Measurements from ENCODE around the gene OSBP.

DNA sequence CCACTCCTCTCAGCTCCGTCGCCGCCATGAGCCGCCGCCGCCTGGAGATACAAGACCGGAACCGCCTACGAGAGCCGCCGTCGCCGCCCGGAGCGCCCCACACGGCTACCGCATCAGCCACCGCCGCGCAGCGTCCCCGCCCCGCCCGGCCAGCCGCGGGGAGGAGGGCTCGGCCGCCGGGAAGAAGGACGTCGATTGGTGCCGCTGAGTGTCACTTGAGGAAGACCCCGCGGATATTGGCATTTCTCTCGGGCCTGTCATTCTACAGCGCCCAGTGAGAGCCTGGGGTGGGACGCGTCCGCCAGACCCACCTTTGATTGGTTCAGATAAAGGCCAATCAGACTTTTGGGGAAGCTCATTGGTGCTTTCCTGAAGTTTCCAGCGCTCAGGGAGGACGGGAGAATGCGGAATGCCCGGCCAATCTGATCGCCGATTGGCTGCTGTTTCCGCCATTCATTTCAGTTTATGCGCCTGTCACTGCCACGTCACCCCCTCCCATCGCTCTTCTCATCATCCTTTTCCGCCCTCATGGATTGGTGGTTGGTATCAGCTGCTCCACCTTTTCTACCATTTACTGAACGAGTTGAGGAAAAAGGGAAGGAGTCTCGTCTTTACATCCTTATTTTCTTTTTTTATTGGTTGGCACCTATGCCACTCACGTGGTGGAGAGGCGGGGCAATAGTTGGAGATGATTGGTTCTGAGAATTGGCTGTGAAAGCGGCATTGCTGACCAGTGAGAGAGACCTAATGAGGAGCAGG, at the start of gene OSBP:
- TF ChIP-seq, protein P1, sequence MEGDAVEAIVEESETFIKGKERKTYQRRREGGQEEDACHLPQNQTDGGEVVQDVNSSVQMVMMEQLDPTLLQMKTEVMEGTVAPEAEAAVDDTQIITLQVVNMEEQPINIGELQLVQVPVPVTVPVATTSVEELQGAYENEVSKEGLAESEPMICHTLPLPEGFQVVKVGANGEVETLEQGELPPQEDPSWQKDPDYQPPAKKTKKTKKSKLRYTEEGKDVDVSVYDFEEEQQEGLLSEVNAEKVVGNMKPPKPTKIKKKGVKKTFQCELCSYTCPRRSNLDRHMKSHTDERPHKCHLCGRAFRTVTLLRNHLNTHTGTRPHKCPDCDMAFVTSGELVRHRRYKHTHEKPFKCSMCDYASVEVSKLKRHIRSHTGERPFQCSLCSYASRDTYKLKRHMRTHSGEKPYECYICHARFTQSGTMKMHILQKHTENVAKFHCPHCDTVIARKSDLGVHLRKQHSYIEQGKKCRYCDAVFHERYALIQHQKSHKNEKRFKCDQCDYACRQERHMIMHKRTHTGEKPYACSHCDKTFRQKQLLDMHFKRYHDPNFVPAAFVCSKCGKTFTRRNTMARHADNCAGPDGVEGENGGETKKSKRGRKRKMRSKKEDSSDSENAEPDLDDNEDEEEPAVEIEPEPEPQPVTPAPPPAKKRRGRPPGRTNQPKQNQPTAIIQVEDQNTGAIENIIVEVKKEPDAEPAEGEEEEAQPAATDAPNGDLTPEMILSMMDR (conservative IDR thresholded peaks at IDR 0.05), result no peak
- no peak for TF ChIP-seq EZH2 (IDR thresholded peaks at IDR 0.05; ENCODE audit: low read depth)
